ENCODE results near the gene ZDHHC14.

ZDHHC14 gene

DNA sequence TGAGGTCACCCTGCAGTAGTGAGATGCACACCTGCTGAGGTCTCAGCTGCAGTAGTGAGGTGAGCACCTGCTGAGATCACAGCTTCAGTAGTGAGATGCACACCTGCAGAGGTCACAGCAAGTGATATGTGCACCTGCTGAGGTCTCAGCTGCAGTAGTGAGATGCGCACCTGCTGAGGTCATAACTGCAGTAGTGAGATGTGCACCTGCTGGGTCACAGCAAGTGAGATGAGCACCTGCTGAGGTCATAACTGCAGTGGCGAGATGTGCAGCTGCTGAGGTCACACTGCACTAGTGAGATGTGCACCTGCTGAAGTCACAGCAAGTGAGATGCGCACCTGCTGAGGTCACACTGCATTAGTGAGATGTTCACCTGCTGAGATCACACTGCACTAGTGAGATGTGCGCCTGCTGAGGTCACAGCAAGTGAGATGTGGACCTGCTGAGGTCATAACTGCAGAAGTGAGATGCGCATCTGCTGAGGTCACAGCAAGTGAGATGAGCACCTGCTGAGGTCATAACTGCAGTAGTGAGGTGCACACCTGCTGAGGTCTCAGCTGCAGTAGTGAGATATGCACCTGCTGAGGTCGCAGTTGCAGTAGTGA is 20.8 kb downstream of the ZDHHC14 start:
- no peak overlapping the region for H3K27ac ChIP-seq
- no peaks in the 10 kb centered on the region for H3K4me1 ChIP-seq (ENCODE audit: low read depth, poor library complexity, severe bottlenecking)
- no peak overlapping the region for H3K4me3 ChIP-seq (IDR thresholded peaks at IDR 0.05; ENCODE audit: insufficient read depth, low read depth, low read length)
- H2AFZ ChIP-seq (ENCODE audit: low read depth), result no peak overlapping the region
- H3K27me3 ChIP-seq (ENCODE audit: insufficient read depth, low read depth), result no peaks in the 10 kb centered on the region
- H3K79me2 ChIP-seq (ENCODE audit: insufficient read depth, low read depth), result no peaks in the 10 kb centered on the region
- TF ChIP-seq, protein P1, sequence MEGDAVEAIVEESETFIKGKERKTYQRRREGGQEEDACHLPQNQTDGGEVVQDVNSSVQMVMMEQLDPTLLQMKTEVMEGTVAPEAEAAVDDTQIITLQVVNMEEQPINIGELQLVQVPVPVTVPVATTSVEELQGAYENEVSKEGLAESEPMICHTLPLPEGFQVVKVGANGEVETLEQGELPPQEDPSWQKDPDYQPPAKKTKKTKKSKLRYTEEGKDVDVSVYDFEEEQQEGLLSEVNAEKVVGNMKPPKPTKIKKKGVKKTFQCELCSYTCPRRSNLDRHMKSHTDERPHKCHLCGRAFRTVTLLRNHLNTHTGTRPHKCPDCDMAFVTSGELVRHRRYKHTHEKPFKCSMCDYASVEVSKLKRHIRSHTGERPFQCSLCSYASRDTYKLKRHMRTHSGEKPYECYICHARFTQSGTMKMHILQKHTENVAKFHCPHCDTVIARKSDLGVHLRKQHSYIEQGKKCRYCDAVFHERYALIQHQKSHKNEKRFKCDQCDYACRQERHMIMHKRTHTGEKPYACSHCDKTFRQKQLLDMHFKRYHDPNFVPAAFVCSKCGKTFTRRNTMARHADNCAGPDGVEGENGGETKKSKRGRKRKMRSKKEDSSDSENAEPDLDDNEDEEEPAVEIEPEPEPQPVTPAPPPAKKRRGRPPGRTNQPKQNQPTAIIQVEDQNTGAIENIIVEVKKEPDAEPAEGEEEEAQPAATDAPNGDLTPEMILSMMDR (conservative IDR thresholded peaks at IDR 0.05; ENCODE audit: low read depth, low read length), result no peak
- H3K36me3 ChIP-seq (ENCODE audit: insufficient read depth), result no peaks in the 10 kb centered on the region
- no peak overlapping the region for H3K4me2 ChIP-seq
- no peaks in the 10 kb centered on the region for H4K20me1 ChIP-seq (ENCODE audit: insufficient read depth)
- H3K9ac ChIP-seq, result no peak overlapping the region

DNA sequence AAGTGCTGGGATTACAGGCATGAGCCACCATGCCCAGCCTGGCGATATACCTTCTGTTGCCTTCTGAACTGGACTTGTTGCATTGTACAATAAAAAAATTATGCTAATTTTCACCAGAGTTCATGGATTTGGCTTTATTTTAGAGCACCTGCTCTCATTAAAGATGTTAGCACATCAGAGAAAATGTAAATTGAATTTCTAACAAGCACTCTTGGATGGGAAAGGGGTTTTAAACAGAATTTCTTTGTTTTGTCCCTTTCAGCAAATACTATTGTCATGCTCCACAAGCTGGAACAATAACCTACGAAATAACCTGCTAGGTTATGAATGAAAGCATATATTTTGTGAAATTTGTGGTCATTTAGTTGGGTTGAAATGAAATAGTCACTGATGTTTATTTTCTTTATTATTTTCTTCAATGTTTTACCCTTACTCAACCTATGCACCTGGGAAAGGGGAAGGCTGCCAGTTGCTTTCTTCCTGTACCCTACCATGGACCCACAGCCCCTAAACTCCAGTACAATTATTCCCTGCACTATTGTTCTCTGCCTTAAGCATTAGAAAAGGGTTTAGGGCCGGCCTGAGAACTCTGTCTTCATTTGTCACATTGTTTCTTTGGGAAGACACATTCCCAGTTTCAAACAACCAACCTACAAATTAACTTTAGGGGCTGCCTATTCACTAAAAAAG is 22.2 kb downstream of the ZDHHC14 start:
- H3K4me3 ChIP-seq (IDR thresholded peaks at IDR 0.05; ENCODE audit: insufficient read depth, low read depth, low read length), result no peak overlapping the region
- H3K4me2 ChIP-seq, result no peak overlapping the region
- no peaks in the 10 kb centered on the region for H3K27me3 ChIP-seq (ENCODE audit: insufficient read depth, low read depth)
- H3K79me2 ChIP-seq (ENCODE audit: insufficient read depth, low read depth), result no peaks in the 10 kb centered on the region
- H4K20me1 ChIP-seq (ENCODE audit: insufficient read depth), result no peaks in the 10 kb centered on the region
- H3K9ac ChIP-seq, result no peak overlapping the region
- H3K27ac ChIP-seq, result no peak overlapping the region
- TF ChIP-seq, protein P1 (conservative IDR thresholded peaks at IDR 0.05; ENCODE audit: low read depth, low read length), result no peak
- no peak overlapping the region for H2AFZ ChIP-seq (ENCODE audit: low read depth)
- H3K36me3 ChIP-seq (ENCODE audit: insufficient read depth), result no peaks in the 10 kb centered on the region
- H3K4me1 ChIP-seq (ENCODE audit: low read depth, poor library complexity, severe bottlenecking), result no peaks in the 10 kb centered on the region

DNA sequence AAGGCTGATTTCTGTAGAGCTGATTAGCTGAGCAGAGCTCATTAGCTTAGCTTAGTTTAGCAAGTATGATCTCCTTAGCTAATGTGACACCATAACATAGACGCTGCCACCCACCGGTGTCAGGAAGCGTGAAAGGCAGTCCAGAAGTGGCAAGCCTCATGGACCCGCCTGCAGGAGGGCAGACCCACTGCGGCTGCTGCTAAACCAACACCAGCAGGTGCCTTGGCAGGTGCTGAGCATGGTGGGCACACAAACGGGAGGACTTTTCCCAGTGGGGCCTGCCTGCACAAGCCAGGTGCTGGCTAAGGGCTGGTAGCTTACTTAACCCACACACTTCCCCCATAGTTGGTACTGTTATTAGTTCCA is 22.7 kb downstream of the ZDHHC14 start:
- Histone ChIP-seq H3K4me3 (IDR thresholded peaks at IDR 0.05; ENCODE audit: insufficient read depth, low read depth, low read length) (no peak overlapping the region), H3K9ac (no peak overlapping the region), H4K20me1 (ENCODE audit: insufficient read depth) (no peaks in the 10 kb centered on the region), H3K4me1 (ENCODE audit: low read depth, poor library complexity, severe bottlenecking) (no peaks in the 10 kb centered on the region), H2AFZ (ENCODE audit: low read depth) (no peak overlapping the region), H3K27me3 (ENCODE audit: insufficient read depth, low read depth) (no peaks in the 10 kb centered on the region), H3K79me2 (ENCODE audit: insufficient read depth, low read depth) (no peaks in the 10 kb centered on the region), H3K27ac (no peak overlapping the region), H3K4me2 (no peak overlapping the region), H3K36me3 (ENCODE audit: insufficient read depth) (no peaks in the 10 kb centered on the region)
- TF ChIP-seq, protein P1 (conservative IDR thresholded peaks at IDR 0.05; ENCODE audit: low read depth, low read length), result no peak

DNA sequence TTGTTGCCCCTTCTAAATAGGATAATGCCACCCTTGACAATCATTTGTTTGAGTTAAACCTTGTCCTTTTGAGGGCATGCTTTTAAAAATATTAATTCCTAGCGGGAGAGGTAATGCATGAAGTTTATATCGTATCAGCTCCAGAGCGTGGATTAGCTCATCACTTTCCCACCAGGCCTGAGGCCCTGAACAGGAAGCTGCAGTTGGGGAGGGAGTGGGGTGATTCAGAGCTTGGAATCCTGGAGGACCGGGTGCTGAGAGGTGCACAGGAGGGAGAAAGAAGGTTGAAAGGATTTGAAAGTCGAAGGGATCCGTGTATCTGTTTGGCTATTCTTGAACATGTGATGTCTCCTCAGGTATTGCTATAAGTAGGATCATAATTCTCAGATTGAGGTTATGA is 25.0 kb downstream of the ZDHHC14 start:
- H4K20me1 ChIP-seq (ENCODE audit: insufficient read depth), result no peaks in the 10 kb centered on the region
- no peaks in the 10 kb centered on the region for H3K79me2 ChIP-seq (ENCODE audit: insufficient read depth, low read depth)
- H3K9ac ChIP-seq, result no peak overlapping the region
- H3K4me2 ChIP-seq, result no peak overlapping the region
- no peaks in the 10 kb centered on the region for H3K4me1 ChIP-seq (ENCODE audit: low read depth, poor library complexity, severe bottlenecking)
- no peaks in the 10 kb centered on the region for H3K27me3 ChIP-seq (ENCODE audit: insufficient read depth, low read depth)
- no peak overlapping the region for H3K27ac ChIP-seq
- no peaks in the 10 kb centered on the region for H3K36me3 ChIP-seq (ENCODE audit: insufficient read depth)
- H3K4me3 ChIP-seq (IDR thresholded peaks at IDR 0.05; ENCODE audit: insufficient read depth, low read depth, low read length), result no peak overlapping the region
- H2AFZ ChIP-seq (ENCODE audit: low read depth), result no peak overlapping the region
- TF ChIP-seq, protein P1 (conservative IDR thresholded peaks at IDR 0.05; ENCODE audit: low read depth, low read length), result no peak
